ENCODE measurements around the gene LTO1.
A peak's percentile ranks its signal among the peaks of the same experiment; 100 is the strongest.

Gene LTO1

DNA sequence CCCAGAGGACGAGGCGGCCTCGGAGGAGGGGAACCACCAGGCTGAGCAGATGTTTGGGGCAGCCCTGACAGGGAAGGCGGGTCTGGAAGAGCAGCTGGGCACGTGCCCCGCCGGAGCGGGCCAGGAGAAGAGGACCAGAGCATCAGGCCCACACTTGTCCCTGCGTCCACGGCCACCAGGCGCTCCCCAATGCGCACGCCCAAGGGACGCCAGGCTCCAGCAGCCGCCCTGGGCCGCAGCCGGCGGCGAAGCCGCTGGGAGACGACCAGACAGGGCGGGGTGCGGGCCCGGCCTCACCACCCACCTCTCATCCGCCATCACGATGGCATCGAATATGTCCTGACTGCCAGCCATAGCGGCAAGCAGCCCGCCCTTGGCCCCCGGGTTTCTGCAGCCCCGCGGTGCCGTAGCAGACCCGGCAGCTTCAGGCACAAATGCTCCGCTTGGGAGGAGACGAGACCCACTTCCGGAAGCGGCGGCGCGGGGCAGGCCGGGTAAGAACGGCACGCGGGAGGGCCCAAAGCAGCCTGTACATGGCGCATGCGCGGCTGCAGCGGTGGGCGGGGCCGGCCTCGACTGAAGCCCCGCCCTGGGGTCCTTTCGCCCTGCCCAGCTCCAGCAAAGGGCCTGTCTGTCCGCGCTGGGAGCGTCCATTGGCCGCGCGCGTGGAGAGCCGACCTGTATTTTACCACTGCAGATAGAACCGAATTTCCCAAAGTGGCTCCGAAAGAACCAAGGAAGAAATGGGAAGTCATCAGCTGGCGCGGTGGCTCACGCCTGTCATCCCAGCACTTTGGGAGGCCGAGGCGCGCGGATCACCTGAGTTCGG is at the start of gene LTO1:
TSS of gene LTO1 (minus strand) at position 468 of the 829 bp plus-strand sequence. CDS start at position 354, 114 bp downstream.
- ATAC-seq, result peak; percentile 96
- peak within 1 kb of the TSS; percentile 94 to 97 for H3K27ac Mint-ChIP-seq
- H3K27me3 Mint-ChIP-seq, result no peaks in the 10 kb centered on the region
- H3K4me3 Mint-ChIP-seq, result peak within 1 kb of the TSS; percentile 91 to 98
- H3K9me3 Mint-ChIP-seq, result no peaks in the 10 kb centered on the region
- peak; percentile 94 to 95 for DNase-seq
- peaks cover 32% of the 10 kb centered on the region for H3K4me1 Mint-ChIP-seq

DNA sequence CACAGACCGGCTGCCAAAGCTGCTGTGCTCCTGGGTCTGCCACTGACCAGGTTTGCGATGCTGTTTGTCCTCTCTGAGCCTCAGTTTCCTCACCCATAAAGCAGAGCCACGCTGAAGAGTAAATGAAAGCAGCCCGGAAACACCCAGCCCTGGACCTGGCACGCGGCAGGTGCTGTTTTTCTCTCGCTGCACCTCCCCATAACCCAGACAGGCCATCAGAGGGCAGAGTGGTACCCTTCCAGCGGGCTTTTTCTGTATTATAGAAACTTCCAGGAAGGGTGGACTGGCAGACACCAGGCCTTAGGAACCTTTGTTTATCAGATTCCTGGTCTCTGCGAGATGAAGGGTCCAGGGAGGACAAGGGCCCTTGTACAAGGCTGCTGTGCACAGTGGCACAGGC is 46.6 kb upstream of the LTO1 start:
- Mint-ChIP-seq H3K9me3 (no peaks in the 10 kb centered on the region), H3K4me3 (no peak overlapping the region), H3K4me1 (no peaks in the 10 kb centered on the region), H3K27ac (no peak overlapping the region), H3K27me3 (peaks cover 81% of the 10 kb centered on the region)
- ATAC-seq, result no peak
- no peak for DNase-seq

- DNase-seq, result no peak
- no peak for ATAC-seq
- Mint-ChIP-seq H3K27me3 (peaks cover 74% of the 10 kb centered on the region), H3K4me1 (no peaks in the 10 kb centered on the region), H3K27ac (no peak overlapping the region), H3K4me3 (no peak overlapping the region), H3K9me3 (no peaks in the 10 kb centered on the region)
These were observed 46.0 kb upstream of the LTO1 start for GRCh38 chr11:69721106-69721505.

DNA sequence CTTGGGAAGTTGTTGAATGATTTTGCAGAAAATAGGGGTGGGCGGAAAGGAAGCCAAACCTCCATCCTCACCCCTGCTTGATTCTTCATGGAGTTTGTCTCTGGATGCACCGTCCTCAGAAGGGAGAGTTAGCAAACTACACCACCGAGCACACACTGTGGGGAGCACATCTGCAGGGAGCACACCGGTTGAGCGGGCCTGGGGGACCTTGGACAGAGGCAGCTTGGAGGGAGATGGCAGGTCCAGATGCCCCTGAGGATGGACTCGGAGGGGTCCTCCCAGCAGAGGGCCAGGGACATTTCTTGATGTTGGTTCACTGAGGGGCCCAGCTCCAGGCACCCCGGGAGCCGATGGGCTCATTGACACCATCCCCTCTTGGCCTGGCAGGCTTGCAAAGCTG is 43.8 kb upstream of the LTO1 start:
- Mint-ChIP-seq H3K4me1 (no peaks in the 10 kb centered on the region), H3K9me3 (no peaks in the 10 kb centered on the region), H3K4me3 (no peak overlapping the region), H3K27me3 (peaks cover 62% of the 10 kb centered on the region), H3K27ac (no peak overlapping the region)
- ATAC-seq, result no peak
- no peak for DNase-seq

- peak; percentile 19 to 26 for DNase-seq
- H3K27ac Mint-ChIP-seq, result no peak overlapping the region
These were observed 43.0 kb upstream of the LTO1 start for GRCh38 chr11:69718147-69718546.

GRCh38 chr11:69716891-69717747 is 42.0 kb upstream of the LTO1 start:
- H3K4me1 Mint-ChIP-seq, result peaks cover 4% of the 10 kb centered on the region

More at GRCh38 chr11:69718147-69718546, 43.0 kb upstream of the LTO1 start:
- no peaks in the 10 kb centered on the region for H3K9me3 Mint-ChIP-seq
- H3K4me1 Mint-ChIP-seq, result no peaks in the 10 kb centered on the region
- peak; percentile 57 for ATAC-seq
- H3K4me3 Mint-ChIP-seq, result no peak overlapping the region
- peaks cover 56% of the 10 kb centered on the region for H3K27me3 Mint-ChIP-seq

GRCh38 chr11:69716099-69716498 is 40.9 kb upstream of the LTO1 start:
- no peak overlapping the region for H3K4me3 Mint-ChIP-seq
- ATAC-seq, result no peak
- H3K27me3 Mint-ChIP-seq, result peaks cover 53% of the 10 kb centered on the region
- H3K9me3 Mint-ChIP-seq, result no peaks in the 10 kb centered on the region
- DNase-seq, result no peak
- no peak overlapping the region for H3K27ac Mint-ChIP-seq
- peaks cover 12% of the 10 kb centered on the region for H3K4me1 Mint-ChIP-seq

More at GRCh38 chr11:69716891-69717747, 42.0 kb upstream of the LTO1 start:
- no peak overlapping the region for H3K27ac Mint-ChIP-seq
- no peaks in the 10 kb centered on the region for H3K9me3 Mint-ChIP-seq
- H3K4me3 Mint-ChIP-seq, result no peak overlapping the region
- DNase-seq (no peak), ATAC-seq (no peak)
- H3K27me3 Mint-ChIP-seq, result peaks cover 54% of the 10 kb centered on the region

- peaks cover 54% of the 10 kb centered on the region for H3K27me3 Mint-ChIP-seq
- no peak overlapping the region for H3K27ac Mint-ChIP-seq
- H3K4me3 Mint-ChIP-seq, result no peak overlapping the region
These were observed 40.3 kb upstream of the LTO1 start for GRCh38 chr11:69715446-69715845.

DNA sequence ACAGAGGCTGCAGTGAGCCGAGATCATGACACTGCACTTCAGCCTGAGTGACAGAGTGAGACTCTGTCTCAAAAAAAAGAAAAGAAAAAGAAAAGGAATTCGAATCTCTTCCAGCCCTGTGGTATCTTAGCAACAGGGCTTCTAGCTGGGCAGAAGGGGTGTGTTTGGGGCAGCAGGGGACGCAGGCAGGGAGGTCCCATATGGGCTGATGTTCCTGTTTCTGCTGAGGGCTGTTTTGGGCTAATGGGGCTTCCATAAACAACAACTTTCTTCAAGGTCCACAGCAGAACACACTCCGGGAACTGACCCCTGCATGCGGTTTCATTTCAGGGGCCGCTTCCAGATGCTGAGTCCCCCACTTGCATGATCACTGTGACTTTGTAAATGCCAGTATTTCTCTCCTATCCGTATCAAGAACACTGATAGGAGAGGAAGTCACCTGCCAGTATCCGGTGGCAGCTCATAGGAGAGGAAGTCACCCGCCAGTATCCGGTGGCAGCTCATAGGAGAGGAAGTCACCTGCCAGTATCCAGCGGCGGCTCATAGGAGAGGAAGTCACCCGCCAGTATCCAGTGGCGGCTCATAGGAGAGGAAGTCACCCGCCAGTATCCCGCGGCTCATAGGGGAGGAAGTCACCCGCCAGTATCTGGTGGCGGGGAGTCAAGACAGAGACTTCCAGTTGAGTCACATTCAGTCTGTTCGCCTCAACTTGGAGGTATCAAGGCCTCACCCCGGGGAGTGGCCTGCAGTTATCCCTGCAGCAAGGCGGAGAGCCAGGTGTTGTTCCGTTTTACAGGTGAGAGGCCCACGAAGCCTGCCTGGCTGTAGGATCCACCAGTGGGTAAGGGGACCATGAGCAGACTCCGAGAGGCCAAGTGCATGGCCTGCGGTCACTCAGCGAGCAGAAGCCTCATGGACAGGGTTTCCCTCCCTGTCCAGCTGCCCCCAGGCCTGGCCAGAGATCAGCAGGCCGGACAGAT is 37.0 kb upstream of the LTO1 start:
- H3K27ac Mint-ChIP-seq, result peak overlapping the region in 1 of 2 donors; percentile 86
- peaks cover 39% of the 10 kb centered on the region for H3K27me3 Mint-ChIP-seq
- ATAC-seq (peak; percentile 86), DNase-seq (peak in 1 of 2 donors; percentile 41)
- H3K4me1 Mint-ChIP-seq, result peaks cover 12% of the 10 kb centered on the region
- H3K9me3 Mint-ChIP-seq, result no peaks in the 10 kb centered on the region
- H3K4me3 Mint-ChIP-seq, result peak overlapping the region; percentile 58 to 59

More at GRCh38 chr11:69715446-69715845, 40.3 kb upstream of the LTO1 start:
- DNase-seq (no peak), ATAC-seq (no peak)
- H3K9me3 Mint-ChIP-seq, result no peaks in the 10 kb centered on the region
- H3K4me1 Mint-ChIP-seq, result peaks cover 12% of the 10 kb centered on the region

DNA sequence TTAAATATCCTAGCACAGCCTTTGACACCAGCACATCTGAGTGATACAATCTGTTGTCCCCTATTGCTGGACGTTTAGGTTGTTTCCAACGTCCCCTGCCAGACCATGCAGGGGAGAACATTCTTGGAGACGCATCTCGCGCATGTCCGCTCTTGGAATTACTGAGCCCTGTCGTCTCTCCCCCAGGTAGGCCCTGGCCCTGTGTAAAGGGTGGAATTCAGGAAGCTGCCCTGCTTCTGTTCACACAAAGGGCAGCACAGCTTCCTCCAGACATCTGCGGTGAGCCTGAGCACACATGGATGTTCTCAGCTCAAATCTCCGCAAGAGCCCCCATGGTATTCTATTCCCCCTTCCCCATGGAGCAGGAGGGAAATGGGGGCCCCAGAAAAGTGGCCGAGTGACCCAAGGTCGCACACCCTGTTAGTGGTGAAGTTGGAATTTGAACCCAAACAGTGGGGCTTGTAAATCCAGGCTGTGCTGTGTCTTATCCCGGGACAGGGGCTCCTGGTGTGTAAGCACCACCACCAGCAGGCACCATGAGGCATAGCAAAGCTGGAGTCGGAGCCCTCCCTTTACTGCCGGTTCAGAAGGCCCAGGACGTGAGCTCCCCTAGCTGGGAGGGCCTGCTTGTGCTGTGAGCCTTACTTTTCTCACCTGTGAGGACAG is 33.7 kb upstream of the LTO1 start:
- DNase-seq (no peak), ATAC-seq (no peak)
- H3K27me3 Mint-ChIP-seq, result peaks cover 70% of the 10 kb centered on the region
- H3K27ac Mint-ChIP-seq, result no peak overlapping the region
- peaks cover 29% of the 10 kb centered on the region for H3K4me1 Mint-ChIP-seq
- no peak overlapping the region for H3K4me3 Mint-ChIP-seq
- H3K9me3 Mint-ChIP-seq, result no peaks in the 10 kb centered on the region

DNA sequence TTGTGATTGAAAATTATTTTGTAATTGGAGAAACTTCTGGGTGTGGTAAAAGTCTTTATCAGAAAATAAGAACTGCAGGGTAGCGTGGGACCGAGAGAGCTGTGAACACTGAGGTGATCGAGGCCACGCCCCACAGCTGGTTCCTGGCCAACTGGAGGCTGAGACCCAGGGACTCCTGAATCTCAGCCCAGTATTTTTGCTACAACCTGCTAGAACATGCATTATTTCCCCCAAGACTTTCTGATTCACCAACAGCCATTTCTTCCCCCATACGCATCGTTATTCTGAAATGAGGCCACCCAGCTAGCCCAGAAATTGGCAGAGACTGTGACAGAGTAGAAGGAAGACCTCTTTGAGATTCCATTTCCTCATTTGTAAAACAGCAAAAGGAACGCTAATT is 32.0 kb upstream of the LTO1 start:
- Mint-ChIP-seq H3K4me1 (peaks cover 34% of the 10 kb centered on the region), H3K27ac (no peak overlapping the region), H3K9me3 (no peaks in the 10 kb centered on the region), H3K27me3 (peaks cover 77% of the 10 kb centered on the region), H3K4me3 (peak overlapping the region in 1 of 2 donors; percentile 36)
- ATAC-seq (no peak), DNase-seq (no peak)

DNA sequence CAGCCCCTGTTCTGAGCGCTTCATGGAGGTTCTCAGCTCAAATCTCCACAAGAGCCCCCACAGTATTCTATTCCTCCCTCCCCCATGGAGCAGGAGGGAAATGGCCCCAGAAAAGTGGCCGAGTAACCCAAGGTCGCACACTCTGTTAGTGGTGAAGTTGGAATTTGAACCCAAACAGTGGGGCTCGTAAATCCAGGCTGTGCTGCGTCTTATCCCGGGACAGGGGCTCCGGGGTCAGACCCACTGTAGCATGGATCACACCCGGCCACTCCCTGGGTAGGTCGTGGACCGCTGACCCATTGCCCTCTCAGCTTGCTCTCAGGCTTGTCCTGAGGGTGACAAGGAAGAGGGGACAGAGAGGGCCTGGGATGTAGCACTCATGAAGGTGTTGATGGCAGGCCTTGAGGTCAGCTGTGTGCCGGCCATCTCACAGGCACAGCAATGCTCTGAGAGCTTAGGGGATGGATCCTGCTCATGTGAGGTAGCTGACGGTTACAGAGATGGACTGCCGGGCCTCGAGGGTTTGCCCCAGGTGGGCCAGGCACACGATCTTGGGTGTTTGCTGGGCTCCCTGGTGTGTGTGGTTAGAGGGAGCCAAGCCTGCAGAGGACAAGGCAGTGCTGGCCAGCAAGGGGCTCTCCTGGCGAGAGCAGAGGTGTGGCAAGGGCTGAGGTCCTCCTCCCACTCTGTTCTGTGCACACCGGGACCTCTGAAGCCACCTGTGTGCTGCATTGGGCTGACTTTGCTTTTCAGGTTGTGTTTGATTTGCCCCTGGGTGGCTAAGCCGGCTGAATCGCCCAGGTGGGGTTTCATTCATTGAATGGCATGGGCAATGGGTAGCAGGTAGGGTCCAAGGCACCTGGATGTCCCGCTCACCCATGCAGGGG is 31.0 kb upstream of the LTO1 start:
- ATAC-seq (no peak), DNase-seq (no peak)
- Mint-ChIP-seq H3K4me3 (no peak overlapping the region), H3K27me3 (peaks cover 76% of the 10 kb centered on the region), H3K27ac (no peak overlapping the region), H3K4me1 (peaks cover 26% of the 10 kb centered on the region), H3K9me3 (no peaks in the 10 kb centered on the region)

GRCh38 chr11:69705351-69705811 is 30.2 kb upstream of the LTO1 start:
- ATAC-seq (no peak), DNase-seq (no peak)
- no peaks in the 10 kb centered on the region for H3K9me3 Mint-ChIP-seq
- H3K27me3 Mint-ChIP-seq, result peaks cover 76% of the 10 kb centered on the region
- H3K4me1 Mint-ChIP-seq, result peaks cover 31% of the 10 kb centered on the region
- no peak overlapping the region for H3K27ac Mint-ChIP-seq
- H3K4me3 Mint-ChIP-seq, result peak overlapping the region in 1 of 2 donors; percentile 24
